ENCODE data around the gene TMEM134. TPM values are rescaled to one million over a fixed set of nuclear protein-coding genes. Genes with fewer than 3 reads are reported as not detected.

Gene TMEM134
- total and polyA plus RNA-seq, 9 of the 15 experiments (the other 6 are each of a cell fraction or from before 2014, with no cell fraction given): 0.63 to 48.4 (median 10.7) TPM

- intact Hi-C loops (cut with micrococcal nuclease) (no loop called here), in situ Hi-C loops (cut with MboI) (no loop called here)
- Histone ChIP-seq H3K79me2 (ENCODE audit: control insufficient read depth, insufficient read depth, low read length) (no peaks in the 10 kb centered on the region), H3K27ac (ENCODE audit: extremely low read depth, low read depth, low read length) (no peak overlapping the region), H3K36me3 (ENCODE audit: control insufficient read depth, insufficient read depth, low read length) (no peaks in the 10 kb centered on the region), H4K20me1 (replicated peaks; ENCODE audit: control insufficient read depth, insufficient read depth, low read length) (0 out of 2 replicates have a peak, but pooled peaks cover 4% of the 10 kb centered on the region), H3K9me3 (replicated peaks; ENCODE audit: control insufficient read depth, insufficient read depth, low read depth, low read length) (no peaks in the 10 kb centered on the region), H3K9ac (ENCODE audit: insufficient read depth in 1 of 2, low read depth in 2 of 2, low read length in 2 of 2) (no peak overlapping the region), H3K4me2 (ENCODE audit: insufficient read depth, low read length) (no peak overlapping the region), H3K27me3 (ENCODE audit: control insufficient read depth in 2 of 2, insufficient read depth in 2 of 2, low read length in 2 of 2) (peaks cover 7 to 16% of the 10 kb centered on the region in 2 experiments; a peak in 3 of 5 replicates), H2AFZ (ENCODE audit: low read depth, low read length) (no peak overlapping the region), H3K4me1 (replicated peaks in 1 of 2; ENCODE audit: control insufficient read depth in 2 of 2, insufficient read depth in 2 of 2, low read length in 2 of 2) (peaks cover under 1 to 5% of the 10 kb centered on the region in 2 experiments; a peak in 4 of 5 replicates), H3K4me3 (no peak overlapping the region), H3K9me1 (ENCODE audit: control insufficient read depth, insufficient read depth, low read length) (no peaks in the 10 kb centered on the region)
- WGBS (ENCODE audit: insufficient coverage, low coverage, missing lambda C conversion rate): 5% methylated on average over 7 of the region's 7 CpGs
- POLR2A ChIA-PET: interaction anchor here (0.6 to 1.2 kb wide), 2 partner anchors 23 to 245 kb away, joined by 3 read pairs; no protein-coding TSS in a partner anchor
- DNase-seq (ENCODE audit: extremely low read depth in 1 of 4, low spot score in 3 of 4) (no peak), ATAC-seq (no peak), FAIRE-seq (no peak)
- no TSS peak for BruUV-seq (replicated peaks)
- CTCF ChIA-PET (ENCODE audit: low intra/inter-chr PET ratio): no interaction called here
- TF ChIP-seq ZBTB9 (CRISPR knock-in tag; IDR thresholded peaks at IDR 0.05): no peak
- TF ChIP-seq MBD1 (CRISPR knock-in tag; IDR thresholded peaks at IDR 0.05): no peak
- no peak for TF ChIP-seq MEF2A (IDR thresholded peaks at IDR 0.05; ENCODE audit: control insufficient read depth, low read depth, low read length)
Measured at GRCh38 chr11:67514116-67514515, 45.1 kb upstream of the TMEM134 start.

All from K562 (cell line).